MCF 10A (cell line): ENCODE measurements around the gene MTHFD2L. TPM values are rescaled to one million over a fixed set of nuclear protein-coding genes. Genes with fewer than 3 reads are reported as not detected.

Experiments used
- BruUV-seq: library from RNA; stranded (reverse); fragments of 400-500 nt; replicated peaks from 2 replicates; lab custom pipeline; 2021; lab: Mats Ljungman, UMichigan
- CTCF ChIA-PET: fragments of 300-600 bp; sonication (Branson Sonifier 250); formaldehyde crosslinking; extraction: SDS; loops from one replicate; lab custom pipeline; 2021; ENCODE audit warnings: antibody characterized with exemption, inconsistent platforms; lab: Yijun Ruan, JAX
- POLR2A ChIA-PET: fragments of 300-600, 350-650 bp; sonication (Branson Sonifier 250); formaldehyde crosslinking; extraction: SDS; loops from one replicate; lab custom pipeline; 2020; ENCODE audit warnings: antibody characterized with exemption, inconsistent platforms; lab: Yijun Ruan, JAX
- DNase-seq: peaks from one replicate; pipeline ENCODE4 v3.0.0-alpha.2; 2018; ENCODE audit not compliant: unreplicated experiment
- H3K27ac Mint-ChIP-seq: one replicate; pipeline ENCODE4 v1.8.0; 2022; ENCODE audit warnings: mild to moderate bottlenecking, low read depth, mixed read lengths; ENCODE audit not compliant: unreplicated experiment
- H3K27me3 Mint-ChIP-seq: one replicate; pipeline ENCODE4 v1.8.0; 2022; ENCODE audit warnings: mixed read lengths; ENCODE audit not compliant: insufficient read depth, unreplicated experiment
- H3K36me3 Mint-ChIP-seq: one replicate; pipeline ENCODE4 v1.8.0; 2022; ENCODE audit warnings: mild to moderate bottlenecking, moderate library complexity, mixed read lengths; ENCODE audit not compliant: insufficient read depth, unreplicated experiment
- H3K4me1 Mint-ChIP-seq: one replicate; pipeline ENCODE4 v1.8.0; 2022; ENCODE audit warnings: mixed read lengths; ENCODE audit not compliant: insufficient read depth, unreplicated experiment
- H3K4me3 Mint-ChIP-seq: one replicate; pipeline ENCODE4 v1.8.0; 2022; ENCODE audit warnings: mild to moderate bottlenecking, moderate library complexity, mixed read lengths; ENCODE audit not compliant: unreplicated experiment
- H3K9me3 Mint-ChIP-seq: one replicate; pipeline ENCODE4 v1.8.0; 2022; ENCODE audit warnings: mixed read lengths; ENCODE audit not compliant: unreplicated experiment
- intact Hi-C: fragments of 100-400 bp; cut with micrococcal nuclease; formaldehyde crosslinking; loops from 2 replicates; pipeline ENCODE4 v1.14.1; 2022
- total RNA-seq: library from RNA; stranded (reverse); gene quantifications from 2 replicates; pipeline ENCODE4 v1.2.3, GENCODE V29; 2022
- TF ChIP-seq, protein P1 (sequence below): fragments of 200-600 bp; IDR thresholded peaks from one replicate; pipeline ENCODE4 v1.8.0; 2022; ENCODE audit warnings: antibody characterized with exemption, mild to moderate bottlenecking; ENCODE audit not compliant: unreplicated experiment

Gene MTHFD2L
- total RNA-seq, 1 experiment from 2014 or later, result 113 TPM

DNA sequence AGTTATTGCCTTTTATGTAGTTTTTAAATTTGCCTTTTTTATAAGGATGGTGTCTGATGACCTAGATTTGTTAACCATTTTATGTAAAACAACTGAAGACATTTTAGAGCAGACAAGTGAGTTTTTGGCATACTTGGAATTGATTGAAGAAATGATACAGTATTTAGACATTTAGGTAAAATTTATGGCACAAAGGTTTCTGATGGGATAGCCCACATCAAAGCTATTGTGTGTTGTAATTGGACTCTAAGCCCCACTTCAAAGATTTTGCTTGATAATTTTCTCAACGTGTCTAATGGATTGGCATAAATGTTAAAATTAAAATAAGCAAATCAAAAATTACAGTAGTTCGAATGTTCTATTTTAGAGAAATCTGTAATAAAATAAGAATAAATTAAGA, 168.0 kb downstream of the MTHFD2L start:
- Mint-ChIP-seq H3K4me3 (no peak overlapping the region), H3K4me1 (peaks cover 24% of the 10 kb centered on the region), H3K27me3 (no peaks in the 10 kb centered on the region), H3K9me3 (peaks cover 7% of the 10 kb centered on the region), H3K36me3 (peaks cover 10% of the 10 kb centered on the region), H3K27ac (no peak overlapping the region)
- no TSS peak for BruUV-seq
- ChIA-PET POLR2A (no interaction called here), CTCF (no interaction called here)
- TF ChIP-seq, protein P1, sequence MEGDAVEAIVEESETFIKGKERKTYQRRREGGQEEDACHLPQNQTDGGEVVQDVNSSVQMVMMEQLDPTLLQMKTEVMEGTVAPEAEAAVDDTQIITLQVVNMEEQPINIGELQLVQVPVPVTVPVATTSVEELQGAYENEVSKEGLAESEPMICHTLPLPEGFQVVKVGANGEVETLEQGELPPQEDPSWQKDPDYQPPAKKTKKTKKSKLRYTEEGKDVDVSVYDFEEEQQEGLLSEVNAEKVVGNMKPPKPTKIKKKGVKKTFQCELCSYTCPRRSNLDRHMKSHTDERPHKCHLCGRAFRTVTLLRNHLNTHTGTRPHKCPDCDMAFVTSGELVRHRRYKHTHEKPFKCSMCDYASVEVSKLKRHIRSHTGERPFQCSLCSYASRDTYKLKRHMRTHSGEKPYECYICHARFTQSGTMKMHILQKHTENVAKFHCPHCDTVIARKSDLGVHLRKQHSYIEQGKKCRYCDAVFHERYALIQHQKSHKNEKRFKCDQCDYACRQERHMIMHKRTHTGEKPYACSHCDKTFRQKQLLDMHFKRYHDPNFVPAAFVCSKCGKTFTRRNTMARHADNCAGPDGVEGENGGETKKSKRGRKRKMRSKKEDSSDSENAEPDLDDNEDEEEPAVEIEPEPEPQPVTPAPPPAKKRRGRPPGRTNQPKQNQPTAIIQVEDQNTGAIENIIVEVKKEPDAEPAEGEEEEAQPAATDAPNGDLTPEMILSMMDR, result no peak
- no peak for DNase-seq
- intact Hi-C loops, result no loop called here

DNA sequence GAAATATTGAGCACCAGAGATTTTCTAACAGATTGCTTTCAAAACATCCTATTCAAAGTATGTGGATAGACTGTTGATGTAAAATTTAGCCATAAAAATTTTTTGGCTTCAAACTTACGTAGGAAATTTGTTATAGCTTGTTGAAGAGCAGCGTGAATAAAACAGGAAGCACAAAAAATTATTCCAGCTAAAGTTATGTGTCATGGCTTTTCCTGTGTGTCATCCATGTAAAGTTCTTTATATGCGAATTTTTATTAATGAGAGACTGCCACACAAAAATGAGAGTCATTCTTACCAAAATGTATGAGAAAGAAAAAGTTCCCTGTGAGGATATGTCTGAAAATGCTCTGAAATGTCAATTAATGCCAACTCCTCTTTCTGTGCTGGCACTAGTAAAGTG, 169.8 kb downstream of the MTHFD2L start:
- no TSS peak for BruUV-seq
- no peaks in the 10 kb centered on the region for H3K27me3 Mint-ChIP-seq
- H3K36me3 Mint-ChIP-seq, result no peaks in the 10 kb centered on the region
- no peak for DNase-seq
- peak overlapping the region; percentile 16 for H3K4me3 Mint-ChIP-seq
- TF ChIP-seq, protein P1, result no peak
- H3K27ac Mint-ChIP-seq, result peak overlapping the region; percentile 69
- H3K4me1 Mint-ChIP-seq, result peaks cover 20% of the 10 kb centered on the region
- POLR2A ChIA-PET, result interaction anchor here (1.1 to 2.4 kb wide), 5 partner anchors 8 to 123 kb away, joined by 3 to 10 read pairs (median 4); no protein-coding TSS in a partner anchor
- H3K9me3 Mint-ChIP-seq, result peaks cover 7% of the 10 kb centered on the region
- CTCF ChIA-PET, result interaction anchor here (0.5 to 1.2 kb wide), 4 partner anchors 13 to 347 kb away, joined by 3 to 4 read pairs (median 3); partner anchors contain the start of gene EPGN
- intact Hi-C loops, result no loop called here

DNA sequence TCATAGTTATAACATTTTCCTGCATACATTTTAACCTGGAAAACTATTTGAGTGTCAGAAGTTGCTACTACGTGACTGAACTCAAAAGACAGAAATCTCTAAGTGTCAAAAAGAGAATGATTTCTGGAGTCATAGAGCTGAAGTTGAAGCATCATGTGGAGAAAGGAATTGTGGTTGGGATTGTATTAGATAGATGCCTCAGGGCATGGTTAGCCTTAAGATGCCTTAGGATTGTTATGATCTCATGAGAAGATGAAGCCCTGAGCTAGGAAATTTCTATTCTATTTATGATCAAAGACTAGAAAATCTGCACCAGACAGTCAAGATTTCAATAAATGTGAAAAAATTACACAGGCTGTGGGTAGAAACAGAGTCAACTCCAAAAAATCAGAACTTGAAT, 170.6 kb downstream of the MTHFD2L start:
- no peaks in the 10 kb centered on the region for H3K27me3 Mint-ChIP-seq

DNA sequence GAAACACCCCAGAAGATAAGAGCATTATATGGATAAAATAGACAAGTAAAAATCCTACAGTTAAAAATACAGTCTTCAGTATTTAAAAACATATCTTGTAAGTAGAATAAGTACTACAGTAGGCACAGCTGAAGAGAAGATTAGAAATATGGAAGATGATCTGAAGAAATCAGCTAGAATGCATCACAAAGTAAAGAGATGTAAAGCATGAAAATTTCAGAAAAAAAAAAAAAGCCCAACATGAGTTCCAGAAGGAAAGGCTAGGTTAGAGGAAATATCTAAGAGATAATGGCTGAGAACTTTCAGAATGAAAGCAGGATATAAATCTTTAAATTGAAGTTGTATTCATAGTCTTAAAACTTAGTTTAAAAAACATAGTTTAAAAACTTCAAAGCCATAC, 171.4 kb downstream of the MTHFD2L start:
- TF ChIP-seq, protein P1, result no peak
- H3K4me3 Mint-ChIP-seq, result no peak overlapping the region
- ChIA-PET CTCF (interaction anchor here (0.6 to 1.4 kb wide), 3 partner anchors 8 to 9 kb away, joined by 3 to 6 read pairs (median 4); no protein-coding TSS in a partner anchor), POLR2A (interaction anchor here (0.7 to 2.4 kb wide), 3 partner anchors 9 to 289 kb away, joined by 3 to 10 read pairs (median 4); no protein-coding TSS in a partner anchor)
- peaks cover 10% of the 10 kb centered on the region for H3K9me3 Mint-ChIP-seq
- DNase-seq, result no peak
- no peaks in the 10 kb centered on the region for H3K27me3 Mint-ChIP-seq
- H3K36me3 Mint-ChIP-seq, result no peaks in the 10 kb centered on the region
- peaks cover 20% of the 10 kb centered on the region for H3K4me1 Mint-ChIP-seq
- intact Hi-C loops, result no loop called here
- no TSS peak for BruUV-seq
- H3K27ac Mint-ChIP-seq, result peak overlapping the region; percentile 69

More for the DNA sequence above, 170.6 kb downstream of the MTHFD2L start:
- ChIA-PET CTCF (interaction anchor here (0.6 to 1.2 kb wide), 3 partner anchors 10 to 346 kb away, joined by 3 read pairs; no protein-coding TSS in a partner anchor), POLR2A (interaction anchor here (1.1 to 2.4 kb wide), 5 partner anchors 9 to 122 kb away, joined by 3 to 10 read pairs (median 4); no protein-coding TSS in a partner anchor)
- Mint-ChIP-seq H3K4me1 (peaks cover 20% of the 10 kb centered on the region), H3K4me3 (no peak overlapping the region), H3K9me3 (peaks cover 7% of the 10 kb centered on the region), H3K36me3 (no peaks in the 10 kb centered on the region), H3K27ac (peak overlapping the region; percentile 69)
- TF ChIP-seq, protein P1, result no peak
- no TSS peak for BruUV-seq
- DNase-seq, result no peak
- intact Hi-C loops, result no loop called here
